GM18526 (cell line): ENCODE results near the gene CMBL.

Experiments used
- POLR2A ChIP-seq: IDR thresholded peaks from 3 replicates; pipeline ENCODE4 v1.6.1; 2011; ENCODE audit not compliant: insufficient read length; ENCODE audit errors: extremely low read depth

Gene CMBL

DNA sequence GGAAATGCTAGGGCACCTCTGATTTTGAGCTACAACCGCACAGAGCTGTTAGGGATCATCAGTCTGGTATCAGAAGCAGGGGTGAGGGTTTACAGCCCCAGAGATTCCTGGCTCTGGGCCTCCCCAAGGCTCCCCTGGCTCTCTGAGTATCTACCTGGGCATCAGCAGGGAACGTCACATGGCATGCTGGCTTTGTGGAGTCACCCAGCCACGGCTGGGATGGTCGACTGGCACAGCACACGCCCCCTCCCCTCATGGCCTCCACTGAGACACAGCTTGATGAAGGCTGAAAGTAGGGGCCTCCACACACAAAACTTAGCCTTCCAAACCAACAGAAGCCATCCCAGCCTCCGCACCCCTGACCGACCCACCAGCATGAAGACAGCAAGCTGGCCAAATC is 74.7 kb downstream of the CMBL start:
- TF ChIP-seq POLR2A: no peak

DNA sequence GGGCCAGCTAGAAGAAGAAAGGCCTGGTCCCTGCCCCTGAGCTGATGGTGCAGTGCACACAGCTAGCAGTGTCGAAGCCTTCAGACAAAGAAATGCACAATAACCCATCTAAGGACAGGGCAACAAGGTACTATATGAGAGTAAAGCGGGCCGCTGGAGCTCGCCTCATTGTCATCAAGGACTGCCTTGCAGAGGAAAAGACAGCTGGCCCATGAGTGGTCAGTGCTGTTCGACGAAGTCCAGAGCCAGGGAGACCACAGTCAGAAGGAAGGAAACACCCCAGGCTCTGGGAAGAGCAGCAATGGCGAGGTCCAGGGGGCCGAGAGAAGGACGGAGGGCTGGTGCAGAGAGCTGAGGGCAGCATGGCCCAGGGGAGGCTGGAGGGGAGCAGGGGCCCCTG is 75.3 kb downstream of the CMBL start:
- no peak for TF ChIP-seq POLR2A

DNA sequence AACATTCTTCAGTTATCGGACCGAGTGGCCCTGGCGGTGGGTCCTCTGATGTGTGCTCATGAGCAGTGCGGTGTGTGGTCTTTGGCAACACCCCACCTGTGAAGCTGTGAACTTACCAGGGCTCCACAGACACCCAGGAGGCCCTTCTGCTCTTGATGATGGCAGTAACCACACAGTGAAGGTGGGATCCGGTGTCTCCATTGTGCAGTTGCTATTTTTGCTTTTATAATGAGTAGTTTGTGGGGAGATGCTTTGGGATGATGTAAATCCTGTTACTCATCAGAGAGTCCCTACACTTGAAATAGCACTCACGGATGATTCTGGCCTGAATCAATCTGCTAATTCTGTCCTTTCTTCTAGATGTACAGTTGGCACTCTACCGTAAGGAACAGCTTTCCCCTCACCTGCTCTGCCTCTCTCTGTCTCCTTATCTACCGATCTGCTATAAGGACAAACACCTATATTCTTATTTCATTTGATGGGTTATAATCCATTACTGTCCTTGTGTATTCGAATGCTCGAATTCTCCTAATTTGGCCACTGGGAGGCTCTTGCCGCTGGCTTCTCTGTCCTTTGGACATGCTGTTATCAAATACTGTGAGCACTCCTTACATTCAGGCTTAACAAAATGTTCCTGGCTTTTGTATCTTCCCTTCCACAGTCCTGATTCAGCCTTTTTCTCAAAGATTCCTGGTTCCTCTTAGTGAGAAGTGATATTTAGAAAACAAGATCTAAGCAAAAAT is 78.2 kb downstream of the CMBL start:
- no peak for TF ChIP-seq POLR2A

DNA sequence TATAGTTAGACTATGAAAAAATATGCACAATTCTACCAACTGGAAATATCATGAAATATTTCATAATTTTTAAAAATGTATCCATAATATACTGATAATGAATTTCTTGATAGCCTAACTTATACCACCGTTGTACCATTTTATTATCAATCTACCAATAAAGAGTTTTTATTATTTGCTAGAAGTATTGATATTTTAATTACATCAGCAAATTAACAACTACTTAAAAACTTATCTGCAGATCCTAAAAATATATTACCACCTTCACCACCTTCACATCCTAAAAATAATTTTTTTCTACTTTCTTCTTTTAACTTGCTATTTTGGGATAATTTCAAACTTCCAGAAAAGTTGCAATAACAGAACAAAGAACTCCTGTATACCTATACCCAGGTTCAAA is 79.4 kb downstream of the CMBL start:
- TF ChIP-seq POLR2A: no peak
